ENCODE data around the gene SSH2. TPM values are rescaled to one million over a fixed set of nuclear protein-coding genes. Genes with fewer than 3 reads are reported as not detected.
"Not testable (repeated sequence)": the region's sequence is repeated elsewhere in the genome, so short reads cannot be mapped to it uniquely, and the experiment has no call there.

Gene SSH2
- total RNA-seq, 1 experiment from 2014 or later, result 22.9 TPM

GRCh38 chr17:29945281-29945680, 15.3 kb upstream of the SSH2 start:
- H3K27me3 Mint-ChIP-seq (ENCODE audit: unreplicated experiment), result no peaks in the 10 kb centered on the region
- no TSS peak for BruUV-seq (replicated peaks)

GRCh38 chr17:29941334-29941733, 11.3 kb upstream of the SSH2 start, which contains the start of gene EFCAB5:
TSS of gene EFCAB5 (plus strand) at chr17:29941634. CDS start at chr17:29941797, 163 bp downstream.
- CTCF ChIA-PET, result interaction anchor here (1.1 kb wide), 1 partner anchor 10 kb away, joined by 6 read pairs; no protein-coding TSS in a partner anchor
- BruUV-seq (replicated peaks), result no TSS peak
- intact Hi-C loops (cut with micrococcal nuclease; ENCODE audit: unreplicated experiment), result no loop called here
- Mint-ChIP-seq H3K36me3 (ENCODE audit: insufficient read depth, unreplicated experiment) (no peaks in the 10 kb centered on the region), H3K4me1 (ENCODE audit: low read depth, unreplicated experiment) (no peaks in the 10 kb centered on the region), H3K27ac (ENCODE audit: unreplicated experiment) (no peak within 1 kb of the TSS), H3K9me3 (ENCODE audit: low read depth, unreplicated experiment) (no peaks in the 10 kb centered on the region), H3K4me3 (ENCODE audit: low read depth, unreplicated experiment) (no peak within 1 kb of the TSS), H3K27me3 (ENCODE audit: unreplicated experiment) (peaks cover 10% of the 10 kb centered on the region)
- DNase-seq, result no peak
- TF ChIP-seq, protein P1, sequence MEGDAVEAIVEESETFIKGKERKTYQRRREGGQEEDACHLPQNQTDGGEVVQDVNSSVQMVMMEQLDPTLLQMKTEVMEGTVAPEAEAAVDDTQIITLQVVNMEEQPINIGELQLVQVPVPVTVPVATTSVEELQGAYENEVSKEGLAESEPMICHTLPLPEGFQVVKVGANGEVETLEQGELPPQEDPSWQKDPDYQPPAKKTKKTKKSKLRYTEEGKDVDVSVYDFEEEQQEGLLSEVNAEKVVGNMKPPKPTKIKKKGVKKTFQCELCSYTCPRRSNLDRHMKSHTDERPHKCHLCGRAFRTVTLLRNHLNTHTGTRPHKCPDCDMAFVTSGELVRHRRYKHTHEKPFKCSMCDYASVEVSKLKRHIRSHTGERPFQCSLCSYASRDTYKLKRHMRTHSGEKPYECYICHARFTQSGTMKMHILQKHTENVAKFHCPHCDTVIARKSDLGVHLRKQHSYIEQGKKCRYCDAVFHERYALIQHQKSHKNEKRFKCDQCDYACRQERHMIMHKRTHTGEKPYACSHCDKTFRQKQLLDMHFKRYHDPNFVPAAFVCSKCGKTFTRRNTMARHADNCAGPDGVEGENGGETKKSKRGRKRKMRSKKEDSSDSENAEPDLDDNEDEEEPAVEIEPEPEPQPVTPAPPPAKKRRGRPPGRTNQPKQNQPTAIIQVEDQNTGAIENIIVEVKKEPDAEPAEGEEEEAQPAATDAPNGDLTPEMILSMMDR (IDR thresholded peaks at IDR 0.05; ENCODE audit: unreplicated experiment), result no peak

More at GRCh38 chr17:29945281-29945680, 15.3 kb upstream of the SSH2 start:
- CTCF ChIA-PET, result no interaction called here
- no peak for DNase-seq
- TF ChIP-seq, protein P1 (IDR thresholded peaks at IDR 0.05; ENCODE audit: unreplicated experiment), result no peak
- intact Hi-C loops (cut with micrococcal nuclease; ENCODE audit: unreplicated experiment), result no loop called here
- no peak overlapping the region for H3K4me3 Mint-ChIP-seq (ENCODE audit: low read depth, unreplicated experiment)
- H3K4me1 Mint-ChIP-seq (ENCODE audit: low read depth, unreplicated experiment), result no peaks in the 10 kb centered on the region
- no peak overlapping the region for H3K27ac Mint-ChIP-seq (ENCODE audit: unreplicated experiment)
- no peaks in the 10 kb centered on the region for H3K9me3 Mint-ChIP-seq (ENCODE audit: low read depth, unreplicated experiment)
- no peaks in the 10 kb centered on the region for H3K36me3 Mint-ChIP-seq (ENCODE audit: insufficient read depth, unreplicated experiment)

DNA sequence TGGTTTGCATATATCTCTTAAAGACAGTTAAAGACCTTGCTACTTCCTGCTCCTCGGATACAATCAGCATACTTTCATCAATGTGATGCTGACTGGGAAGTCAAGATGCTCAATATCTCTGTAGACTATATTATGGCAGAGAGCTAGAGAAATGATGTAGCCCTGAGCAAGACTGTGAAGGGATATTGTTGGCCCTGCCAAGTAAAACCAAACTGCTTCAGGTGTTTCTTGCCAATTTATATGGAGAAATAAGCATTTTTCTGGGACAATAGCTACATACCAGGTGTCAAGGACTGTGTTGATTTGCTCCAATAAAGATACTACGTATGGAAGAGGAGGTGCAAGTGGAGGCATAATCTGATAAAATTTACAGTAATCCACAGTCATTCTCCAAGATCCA, 6.7 kb upstream of the SSH2 start:
- Mint-ChIP-seq H3K27me3 (ENCODE audit: unreplicated experiment) (peaks cover 10% of the 10 kb centered on the region), H3K4me3 (ENCODE audit: low read depth, unreplicated experiment) (no peak overlapping the region), H3K27ac (ENCODE audit: unreplicated experiment) (no peak overlapping the region), H3K36me3 (ENCODE audit: insufficient read depth, unreplicated experiment) (no peaks in the 10 kb centered on the region), H3K9me3 (ENCODE audit: low read depth, unreplicated experiment) (no peaks in the 10 kb centered on the region), H3K4me1 (ENCODE audit: low read depth, unreplicated experiment) (no peaks in the 10 kb centered on the region)
- CTCF ChIA-PET, result no interaction called here
- intact Hi-C loops (cut with micrococcal nuclease; ENCODE audit: unreplicated experiment), result no loop called here
- DNase-seq, result no peak
- TF ChIP-seq, protein P1 (IDR thresholded peaks at IDR 0.05; ENCODE audit: unreplicated experiment), result no peak
- no TSS peak for BruUV-seq (replicated peaks)

- H3K4me1 Mint-ChIP-seq (ENCODE audit: low read depth, unreplicated experiment); intact Hi-C loops (cut with micrococcal nuclease; ENCODE audit: unreplicated experiment); H3K36me3 Mint-ChIP-seq (ENCODE audit: insufficient read depth, unreplicated experiment); H3K27ac Mint-ChIP-seq (ENCODE audit: unreplicated experiment); H3K9me3 Mint-ChIP-seq (ENCODE audit: low read depth, unreplicated experiment); DNase-seq; BruUV-seq (replicated peaks); H3K4me3 Mint-ChIP-seq (ENCODE audit: low read depth, unreplicated experiment): not testable (repeated sequence)
- CTCF ChIA-PET, result interaction anchor here (0.6 kb wide), 1 partner anchor 85 kb away, joined by 3 read pairs; no protein-coding TSS in a partner anchor
- peaks cover 10% of the 10 kb centered on the region for H3K27me3 Mint-ChIP-seq (ENCODE audit: unreplicated experiment)
Measured at GRCh38 chr17:29935909-29936308, 5.9 kb upstream of the SSH2 start.

GRCh38 chr17:29933379-29933778, 3.4 kb upstream of the SSH2 start:
- CTCF ChIA-PET, result interaction anchor here (0.6 to 1.4 kb wide), 5 partner anchors 66 to 162 kb away, joined by 3 to 4 read pairs (median 4); no protein-coding TSS in a partner anchor
- BruUV-seq (replicated peaks), result no TSS peak

More at GRCh38 chr17:29933379-29933778, 3.4 kb upstream of the SSH2 start:
- no peak overlapping the region for H3K4me3 Mint-ChIP-seq (ENCODE audit: low read depth, unreplicated experiment)
- H3K36me3 Mint-ChIP-seq (ENCODE audit: insufficient read depth, unreplicated experiment), result no peaks in the 10 kb centered on the region
- H3K27me3 Mint-ChIP-seq (ENCODE audit: unreplicated experiment), result no peaks in the 10 kb centered on the region
- H3K9me3 Mint-ChIP-seq (ENCODE audit: low read depth, unreplicated experiment), result no peaks in the 10 kb centered on the region
- intact Hi-C loops (cut with micrococcal nuclease; ENCODE audit: unreplicated experiment), result loop anchor here (1.0 to 5.0 kb wide), 2 partner anchors 88 to 159 kb away; no protein-coding TSS in a partner anchor
- TF ChIP-seq, protein P1 (IDR thresholded peaks at IDR 0.05; ENCODE audit: unreplicated experiment), result peak; percentile 19
- no peak overlapping the region for H3K27ac Mint-ChIP-seq (ENCODE audit: unreplicated experiment)
- DNase-seq, result peak; percentile 28
- no peaks in the 10 kb centered on the region for H3K4me1 Mint-ChIP-seq (ENCODE audit: low read depth, unreplicated experiment)

Data from Calu3 (cell line).